ENCODE measurements around the gene ST6GALNAC5. TPM values are rescaled to one million over a fixed set of nuclear protein-coding genes. Genes with fewer than 3 reads are reported as not detected.

The ST6GALNAC5 gene
- polyA plus RNA-seq, 6 donors from 2014 or later = not detected

DNA sequence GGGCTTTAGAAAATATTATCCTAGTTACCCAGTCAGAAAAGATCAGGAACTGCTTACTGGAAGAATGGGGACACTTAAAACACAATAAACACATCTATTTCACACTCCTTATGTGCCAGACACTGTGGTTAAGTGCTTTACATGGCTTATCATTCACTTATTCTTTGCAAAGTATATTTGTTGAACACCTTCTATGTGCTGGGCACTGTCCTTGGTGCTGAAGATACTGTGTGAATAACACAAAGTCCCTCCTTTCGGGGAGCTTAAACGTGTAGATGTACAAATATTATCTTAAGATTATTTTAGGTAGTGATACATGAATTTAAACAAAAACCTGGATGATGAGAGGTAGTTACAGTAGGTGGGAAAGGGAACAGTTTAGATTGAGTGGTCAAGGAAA is 169.3 kb downstream of the ST6GALNAC5 start:
- ATAC-seq (ENCODE audit: low read depth in 2 of 2) (no peak), DNase-seq (no peak)
- H3K36me3 Mint-ChIP-seq = peaks cover 0 to 7% of the 10 kb centered on the region in 2 donors
- H3K27ac Mint-ChIP-seq = no peak overlapping the region
- H3K9me3 Mint-ChIP-seq = peaks cover 3 to 13% (median 5%) of the 10 kb centered on the region in 7 donors
- no peaks in the 10 kb centered on the region for H3K4me1 Mint-ChIP-seq
- H3K27me3 Mint-ChIP-seq = peaks cover 0 to 10% (median 10%) of the 10 kb centered on the region in 3 donors
- H3K4me3 Mint-ChIP-seq = no peak overlapping the region

DNA sequence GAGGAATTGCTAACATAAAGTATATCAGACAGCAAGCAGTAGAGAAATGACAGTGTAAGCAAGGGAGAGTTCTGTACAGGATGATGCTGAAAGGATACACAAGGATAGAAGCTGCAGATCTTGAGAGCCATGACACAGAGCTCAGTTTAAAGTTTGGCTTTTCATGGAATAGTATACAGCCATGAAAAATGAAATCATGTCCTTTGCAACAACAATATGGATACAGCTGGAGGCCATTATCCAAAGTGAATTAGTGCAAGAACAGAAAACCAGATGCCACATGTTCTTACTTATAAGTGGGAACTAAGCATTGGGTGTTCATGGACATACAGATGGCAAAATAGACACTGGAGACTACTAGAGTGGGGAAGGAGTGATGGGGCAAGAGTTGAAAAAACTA is 169.8 kb downstream of the ST6GALNAC5 start:
- peaks cover 0 to 7% of the 10 kb centered on the region in 2 donors for H3K36me3 Mint-ChIP-seq
- H3K27me3 Mint-ChIP-seq = peaks cover 0 to 8% (median 5%) of the 10 kb centered on the region in 3 donors
- DNase-seq (no peak), ATAC-seq (ENCODE audit: low read depth in 2 of 2) (no peak)
- H3K4me3 Mint-ChIP-seq = no peak overlapping the region
- no peak overlapping the region for H3K27ac Mint-ChIP-seq
- peaks cover 3 to 13% (median 5%) of the 10 kb centered on the region in 7 donors for H3K9me3 Mint-ChIP-seq
- no peaks in the 10 kb centered on the region for H3K4me1 Mint-ChIP-seq

DNA sequence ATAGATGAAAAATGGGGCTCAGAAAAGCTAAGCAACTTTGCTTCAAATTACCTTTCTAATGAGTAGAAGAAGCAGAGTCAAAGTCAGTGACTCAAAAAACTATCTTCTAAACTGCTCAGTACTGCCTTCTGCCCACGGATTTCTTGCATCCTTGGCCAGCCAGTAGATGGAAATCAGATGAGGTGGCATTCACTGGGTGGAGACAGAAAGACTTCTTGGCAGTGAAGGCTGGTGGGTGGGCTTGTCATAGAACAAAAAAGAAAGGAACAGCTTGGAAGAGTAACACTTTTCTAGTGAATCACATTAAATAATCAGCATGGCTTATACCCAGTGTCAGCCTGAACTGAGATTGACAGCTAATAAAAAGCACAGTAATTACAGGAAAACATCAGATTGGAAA is 170.7 kb downstream of the ST6GALNAC5 start:
- Mint-ChIP-seq H3K27ac (no peak overlapping the region), H3K27me3 (peaks cover 0 to 5% (median 0%) of the 10 kb centered on the region in 3 donors), H3K9me3 (peaks cover 3 to 13% (median 5%) of the 10 kb centered on the region in 7 donors), H3K36me3 (peaks cover 0 to 7% of the 10 kb centered on the region in 2 donors), H3K4me3 (no peak overlapping the region), H3K4me1 (no peaks in the 10 kb centered on the region)
- DNase-seq (no peak), ATAC-seq (ENCODE audit: low read depth in 2 of 2) (no peak)

DNA sequence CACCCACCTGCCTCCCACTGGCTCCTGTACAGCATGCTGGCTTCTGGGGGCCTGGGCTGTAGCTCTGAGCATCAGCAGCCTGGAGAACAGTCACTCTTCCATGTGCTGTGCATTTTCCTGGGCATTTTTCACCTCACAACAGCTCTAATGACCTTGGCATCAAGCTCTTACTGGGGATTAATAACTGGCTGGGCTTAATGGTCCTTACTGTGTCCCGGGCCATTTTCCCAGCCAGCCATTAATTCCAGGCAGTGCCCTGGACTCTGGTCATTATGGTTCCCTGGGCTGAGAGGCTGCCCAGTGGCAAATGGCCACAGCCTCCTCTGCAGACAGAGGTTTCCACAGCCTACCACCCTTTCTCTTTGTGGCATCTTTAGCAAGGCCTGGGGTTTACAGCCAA is 171.8 kb downstream of the ST6GALNAC5 start:
- peaks cover 0 to 7% of the 10 kb centered on the region in 2 donors for H3K36me3 Mint-ChIP-seq

DNA sequence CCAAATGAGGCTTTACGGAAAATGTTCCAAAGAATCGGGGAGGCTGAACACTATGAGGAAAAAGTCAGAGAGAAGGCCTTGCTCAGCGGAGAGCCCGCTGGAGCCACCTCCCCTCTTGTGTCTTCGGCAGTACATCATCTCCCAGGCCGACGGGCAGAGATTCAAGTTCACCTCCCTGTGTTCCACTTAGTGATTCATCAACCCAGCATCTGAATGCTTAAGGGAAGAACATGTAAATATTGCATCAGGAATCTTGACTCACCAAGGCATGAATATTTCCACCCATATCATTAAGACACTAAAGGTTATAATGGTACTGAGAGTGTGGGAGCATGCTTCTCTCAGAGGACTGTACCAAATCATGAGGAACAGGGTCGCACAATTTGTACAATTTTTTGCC is 172.5 kb downstream of the ST6GALNAC5 start:
- Mint-ChIP-seq H3K9me3 (peaks cover 3 to 13% (median 5%) of the 10 kb centered on the region in 7 donors), H3K4me3 (no peak overlapping the region), H3K4me1 (no peaks in the 10 kb centered on the region), H3K27me3 (no peaks in the 10 kb centered on the region), H3K27ac (no peak overlapping the region), H3K36me3 (peaks cover 0 to 7% of the 10 kb centered on the region in 2 donors)
- ATAC-seq (ENCODE audit: low read depth in 2 of 2) = no peak
- DNase-seq = no peak

More for the DNA sequence above, 171.8 kb downstream of the ST6GALNAC5 start:
- Mint-ChIP-seq H3K4me3 (no peak overlapping the region), H3K27ac (no peak overlapping the region), H3K27me3 (no peaks in the 10 kb centered on the region), H3K4me1 (no peaks in the 10 kb centered on the region), H3K9me3 (peaks cover 3 to 13% (median 5%) of the 10 kb centered on the region in 7 donors)
- ATAC-seq (ENCODE audit: low read depth in 2 of 2) = no peak
- no peak for DNase-seq

DNA sequence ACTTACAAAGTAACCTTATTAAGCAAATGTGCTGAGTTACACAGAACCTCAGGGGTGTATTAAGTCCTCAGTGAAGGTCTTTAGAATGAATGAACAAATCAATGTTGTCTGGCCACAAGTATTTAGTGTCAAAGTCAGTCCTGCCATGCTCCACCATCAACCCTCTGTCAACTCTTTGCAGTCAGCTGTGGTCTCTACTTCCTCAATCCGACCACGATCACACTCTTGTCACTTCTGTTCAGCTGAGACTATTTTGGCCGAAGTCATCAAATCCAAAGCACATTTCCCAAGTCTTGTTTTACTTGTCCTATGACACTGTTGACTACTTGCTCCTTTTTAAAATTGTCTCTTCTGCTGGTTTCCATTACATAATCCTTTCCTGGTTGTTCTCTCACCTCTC is 173.5 kb downstream of the ST6GALNAC5 start:
- Mint-ChIP-seq H3K36me3 (peaks cover 0 to 7% of the 10 kb centered on the region in 2 donors), H3K4me3 (no peak overlapping the region), H3K27me3 (peaks cover 0 to 8% (median 0%) of the 10 kb centered on the region in 3 donors), H3K4me1 (no peaks in the 10 kb centered on the region), H3K27ac (no peak overlapping the region), H3K9me3 (peaks cover 3 to 13% (median 5%) of the 10 kb centered on the region in 7 donors)
- ATAC-seq (ENCODE audit: low read depth in 2 of 2) = no peak
- no peak for DNase-seq

DNA sequence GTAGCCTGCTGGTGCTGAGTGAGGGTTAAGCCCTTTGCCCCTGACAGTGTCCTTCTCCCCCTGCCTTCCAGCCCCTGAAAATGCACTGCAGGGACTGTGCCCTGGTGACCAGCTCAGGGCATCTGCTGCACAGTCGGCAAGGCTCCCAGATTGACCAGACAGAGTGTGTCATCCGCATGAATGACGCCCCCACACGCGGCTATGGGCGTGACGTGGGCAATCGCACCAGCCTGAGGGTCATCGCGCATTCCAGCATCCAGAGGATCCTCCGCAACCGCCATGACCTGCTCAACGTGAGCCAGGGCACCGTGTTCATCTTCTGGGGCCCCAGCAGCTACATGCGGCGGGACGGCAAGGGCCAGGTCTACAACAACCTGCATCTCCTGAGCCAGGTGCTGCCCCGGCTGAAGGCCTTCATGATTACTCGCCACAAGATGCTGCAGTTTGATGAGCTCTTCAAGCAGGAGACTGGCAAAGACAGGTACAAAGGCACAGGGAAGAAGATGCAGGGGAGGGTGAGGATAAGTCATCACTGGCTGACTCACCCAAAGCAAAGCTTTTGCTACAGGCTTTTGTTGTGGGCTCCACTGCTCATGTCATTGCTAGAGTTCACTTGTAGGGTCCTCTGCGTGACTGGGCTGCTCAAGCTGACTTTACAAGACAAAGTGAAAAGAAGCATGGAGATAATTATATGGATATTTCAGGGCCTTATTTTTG is 177.0 kb downstream of the ST6GALNAC5 start:
- no peak for ATAC-seq (ENCODE audit: low read depth in 2 of 2)

DNA sequence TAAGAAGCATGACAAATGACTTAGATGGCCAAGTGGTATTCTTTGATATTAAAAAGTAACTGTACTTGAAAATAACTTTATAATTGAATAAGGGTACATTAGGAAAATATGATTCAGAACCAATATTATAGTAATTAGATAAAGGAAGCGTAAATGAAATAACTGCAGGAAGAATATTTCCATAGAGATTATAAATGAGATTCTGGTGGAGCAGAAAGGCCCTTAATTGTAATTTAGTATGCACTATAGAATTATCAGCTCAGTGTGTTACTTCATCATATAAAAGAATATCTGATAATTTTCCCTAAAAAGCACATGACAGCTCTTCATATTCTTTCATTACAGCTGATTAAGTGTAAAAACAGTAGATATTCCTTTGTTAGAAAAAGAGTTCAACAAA is 180.3 kb downstream of the ST6GALNAC5 start:
- peaks cover 0 to 2% (median 0%) of the 10 kb centered on the region in 7 donors for H3K9me3 Mint-ChIP-seq
- peaks cover 3 to 12% (median 8%) of the 10 kb centered on the region in 3 donors for H3K27me3 Mint-ChIP-seq
- DNase-seq (no peak), ATAC-seq (ENCODE audit: low read depth in 2 of 2) (no peak)
- H3K27ac Mint-ChIP-seq = no peak overlapping the region
- no peaks in the 10 kb centered on the region for H3K36me3 Mint-ChIP-seq
- no peaks in the 10 kb centered on the region for H3K4me1 Mint-ChIP-seq
- H3K4me3 Mint-ChIP-seq = no peak overlapping the region

More for the DNA sequence above, 177.0 kb downstream of the ST6GALNAC5 start:
- DNase-seq = no peak
- Mint-ChIP-seq H3K4me1 (no peaks in the 10 kb centered on the region), H3K4me3 (no peak overlapping the region), H3K9me3 (no peaks in the 10 kb centered on the region), H3K27ac (no peak overlapping the region), H3K36me3 (no peaks in the 10 kb centered on the region), H3K27me3 (peaks cover 3 to 12% (median 8%) of the 10 kb centered on the region in 3 donors)

DNA sequence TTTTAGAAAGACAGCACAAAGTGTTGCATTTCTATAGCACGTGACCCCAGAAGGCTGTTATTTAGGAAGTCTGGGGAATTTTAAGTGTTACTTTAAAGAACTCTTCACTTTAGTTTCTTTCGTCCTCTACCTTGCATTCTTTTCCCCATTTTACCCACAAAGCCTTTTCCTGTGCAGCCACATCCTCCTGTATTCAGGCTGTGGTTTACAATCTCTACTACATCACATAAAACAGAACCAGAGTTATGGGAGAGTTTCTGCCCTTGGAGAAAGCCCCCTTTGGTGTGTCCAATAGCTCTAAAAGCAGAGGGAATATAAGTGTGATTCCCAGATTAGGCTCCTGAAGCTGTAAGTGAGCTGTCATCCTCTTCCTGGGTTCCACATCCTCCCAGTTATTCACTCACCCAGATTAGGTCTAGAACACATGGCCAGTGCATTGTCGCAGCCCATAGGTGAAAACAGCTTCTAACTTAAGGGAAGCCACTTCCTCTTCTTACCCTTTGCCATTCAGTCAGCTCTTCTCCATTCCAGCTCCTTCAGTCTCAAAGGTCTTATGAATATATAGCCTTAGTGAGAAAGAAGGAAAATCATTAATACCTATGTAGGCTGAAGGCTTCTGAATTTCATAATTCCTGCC is 180.8 kb downstream of the ST6GALNAC5 start:
- Mint-ChIP-seq H3K4me3 (no peak overlapping the region), H3K27ac (no peak overlapping the region), H3K27me3 (peaks cover 3 to 12% (median 8%) of the 10 kb centered on the region in 3 donors), H3K4me1 (no peaks in the 10 kb centered on the region), H3K36me3 (no peaks in the 10 kb centered on the region), H3K9me3 (peaks cover 0 to 2% (median 0%) of the 10 kb centered on the region in 7 donors)
- no peak for DNase-seq
- ATAC-seq (ENCODE audit: low read depth in 2 of 2) = no peak

DNA sequence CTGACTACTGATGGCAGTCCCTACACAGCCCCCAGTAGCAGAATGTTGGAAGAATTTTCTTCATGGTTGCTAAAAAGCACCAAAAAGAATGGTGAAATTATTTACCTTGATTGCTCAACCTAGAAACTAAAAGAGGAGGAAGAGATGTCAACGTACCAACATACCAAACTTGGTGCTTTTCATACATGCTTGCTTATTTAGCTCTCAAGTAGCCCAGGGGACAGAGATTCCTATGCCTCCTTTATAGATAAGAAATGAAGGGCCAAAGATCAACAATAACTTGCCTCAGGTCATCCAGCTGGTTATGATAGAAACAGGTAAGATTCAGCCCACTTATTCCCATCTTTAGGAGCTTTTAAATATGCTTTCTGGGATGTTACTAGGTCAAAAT is 181.3 kb downstream of the ST6GALNAC5 start:
- no peak for DNase-seq
- Mint-ChIP-seq H3K9me3 (peaks cover 0 to 2% (median 0%) of the 10 kb centered on the region in 7 donors), H3K27me3 (peaks cover 3 to 12% (median 8%) of the 10 kb centered on the region in 3 donors), H3K36me3 (no peaks in the 10 kb centered on the region), H3K4me1 (no peaks in the 10 kb centered on the region), H3K27ac (no peak overlapping the region), H3K4me3 (no peak overlapping the region)
- no peak for ATAC-seq (ENCODE audit: low read depth in 2 of 2)

DNA sequence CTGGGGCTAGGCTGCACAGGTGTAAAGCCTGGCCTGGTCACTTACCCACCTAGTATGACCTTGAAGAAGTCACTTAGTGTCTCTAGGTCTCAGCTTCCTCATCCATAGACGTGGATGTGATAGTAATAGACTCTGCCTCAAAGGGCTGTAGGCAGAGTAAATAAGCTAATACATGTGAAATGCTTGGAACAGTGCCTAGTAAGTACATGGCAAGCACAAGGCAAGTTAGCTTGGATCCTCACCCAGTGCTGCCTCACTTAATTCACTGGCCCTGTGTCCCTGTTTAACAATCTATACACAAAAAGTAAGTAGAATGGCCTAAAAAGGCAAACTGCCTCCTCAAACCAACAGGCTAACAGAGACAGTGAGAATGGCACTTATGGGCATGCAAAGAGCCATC is 184.1 kb downstream of the ST6GALNAC5 start:
- no peak for DNase-seq
- ATAC-seq (ENCODE audit: low read depth in 2 of 2) = no peak
- Mint-ChIP-seq H3K27ac (no peak overlapping the region), H3K4me3 (no peak overlapping the region), H3K27me3 (peaks cover 0 to 12% (median under 1%) of the 10 kb centered on the region in 3 donors), H3K4me1 (no peaks in the 10 kb centered on the region), H3K9me3 (peaks cover 0 to 2% (median 0%) of the 10 kb centered on the region in 7 donors), H3K36me3 (no peaks in the 10 kb centered on the region)

DNA sequence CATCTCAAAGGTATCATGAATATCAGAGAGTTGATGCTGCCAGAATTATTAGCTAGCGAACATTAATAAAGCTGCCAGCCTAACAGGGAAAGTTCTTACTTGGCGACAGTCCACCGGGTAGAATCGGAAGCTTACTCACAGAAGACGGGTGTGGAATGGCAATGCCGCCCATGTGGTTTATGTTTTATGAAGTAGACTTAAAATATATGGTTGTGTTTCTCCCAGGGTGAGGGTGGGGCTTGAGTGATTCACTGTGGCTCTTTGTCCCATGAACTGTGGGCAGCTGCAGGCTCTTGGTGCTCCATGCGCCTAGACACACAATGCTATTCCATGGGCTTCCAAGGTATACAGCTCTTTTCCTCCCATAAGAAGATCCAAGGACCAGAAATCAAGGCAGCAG is 189.2 kb downstream of the ST6GALNAC5 start:
- no peak for DNase-seq
- no peak overlapping the region for H3K27ac Mint-ChIP-seq
- H3K27me3 Mint-ChIP-seq = peaks cover 5 to 12% (median 7%) of the 10 kb centered on the region in 3 donors
- ATAC-seq (ENCODE audit: low read depth in 2 of 2) = no peak
- H3K36me3 Mint-ChIP-seq = no peaks in the 10 kb centered on the region
- peaks cover 0 to 2% (median 0%) of the 10 kb centered on the region in 7 donors for H3K9me3 Mint-ChIP-seq
- H3K4me3 Mint-ChIP-seq = no peak overlapping the region
- no peaks in the 10 kb centered on the region for H3K4me1 Mint-ChIP-seq

DNA sequence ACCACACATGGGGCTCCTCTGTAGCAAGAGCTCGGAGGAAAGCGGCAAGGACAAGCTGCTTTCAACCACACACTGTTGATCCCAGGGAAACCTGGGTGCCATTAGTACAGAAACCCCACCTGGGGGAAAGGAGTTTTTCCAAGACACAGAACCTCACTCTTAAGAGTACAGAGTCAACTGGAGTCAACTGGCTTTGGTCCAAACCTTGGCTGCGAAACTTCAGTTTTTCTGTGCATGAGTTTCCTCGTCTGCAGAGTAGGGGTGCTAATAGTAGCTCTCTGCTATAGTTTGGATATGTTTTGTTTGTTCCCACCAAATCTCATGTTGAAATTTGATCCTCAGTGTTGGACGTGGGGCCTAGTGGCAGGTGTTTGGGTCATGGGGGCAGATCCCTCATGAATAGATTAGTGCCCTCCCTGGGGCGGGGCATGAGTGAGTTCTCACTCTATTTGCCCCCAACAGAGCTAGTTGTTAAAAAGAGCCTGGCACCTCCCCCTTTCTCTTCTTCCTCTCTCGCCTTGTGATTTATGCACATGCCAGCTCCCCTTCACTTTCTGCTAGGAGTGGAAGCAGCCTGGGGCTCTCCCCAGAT is 190.8 kb downstream of the ST6GALNAC5 start:
- Mint-ChIP-seq H3K27ac (no peak overlapping the region), H3K4me3 (no peak overlapping the region), H3K9me3 (no peaks in the 10 kb centered on the region), H3K4me1 (no peaks in the 10 kb centered on the region), H3K36me3 (no peaks in the 10 kb centered on the region), H3K27me3 (peaks cover 7 to 21% (median 8%) of the 10 kb centered on the region in 3 donors)
- DNase-seq = no peak
- ATAC-seq (ENCODE audit: low read depth in 2 of 2) = no peak
